CD1c-positive myeloid dendritic cell (primary cell): Measurements from ENCODE around the gene AHI1.
A peak's percentile ranks its signal among the peaks of the same experiment; 100 is the strongest.

ENCODE experiments used
- DNase-seq: peaks from one replicate; pipeline ENCODE4 v3.0.0-alpha.2; 2016; ENCODE audit errors: extremely low spot score

The AHI1 gene

DNA sequence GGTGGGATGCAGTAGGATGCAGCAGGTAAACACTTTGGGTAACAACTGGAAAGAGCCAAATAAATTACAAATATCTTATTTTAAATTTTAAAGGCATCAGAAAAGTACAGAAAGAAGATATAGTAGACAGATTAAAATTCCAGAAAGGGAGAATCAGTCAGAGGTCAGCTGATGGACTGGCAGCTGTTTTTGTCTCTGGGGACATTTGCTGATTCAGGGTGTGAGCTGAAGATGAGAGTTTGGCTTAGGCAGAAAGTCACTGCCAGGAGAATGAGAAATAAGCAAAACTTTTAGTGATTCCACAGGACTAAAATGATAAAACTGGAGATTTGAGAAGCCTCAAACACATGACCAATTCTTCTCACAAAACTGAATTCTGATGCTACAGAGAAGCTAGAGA is 39.5 kb downstream of the AHI1 start:
- no peak for DNase-seq

DNA sequence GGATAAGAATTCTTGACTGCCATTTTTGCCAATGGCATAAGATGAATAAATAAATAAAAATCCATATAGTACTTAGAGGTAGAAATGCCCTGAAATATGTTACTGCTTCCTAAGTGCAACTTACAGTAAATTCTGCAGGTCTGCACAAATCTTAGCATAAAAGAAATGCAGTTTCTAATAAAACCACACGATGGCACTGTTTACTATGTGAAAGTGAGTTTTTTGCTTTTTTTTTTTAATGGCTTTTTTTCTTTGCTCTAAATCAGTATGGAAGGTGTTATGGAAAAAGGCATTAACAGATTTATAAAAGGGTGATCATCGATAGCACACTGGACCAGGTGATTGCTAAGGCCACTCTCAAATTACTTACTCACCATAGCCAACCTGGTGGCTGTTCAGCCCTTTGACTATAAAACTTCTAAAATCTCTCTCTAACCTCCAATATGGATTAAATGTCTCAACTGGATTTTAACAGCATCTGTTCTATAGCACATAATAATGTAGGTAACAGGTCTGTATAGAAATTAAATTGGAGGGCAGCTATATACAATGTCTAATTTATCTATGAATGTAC is 45.8 kb downstream of the AHI1 start:
- DNase-seq: peak; percentile 62

DNA sequence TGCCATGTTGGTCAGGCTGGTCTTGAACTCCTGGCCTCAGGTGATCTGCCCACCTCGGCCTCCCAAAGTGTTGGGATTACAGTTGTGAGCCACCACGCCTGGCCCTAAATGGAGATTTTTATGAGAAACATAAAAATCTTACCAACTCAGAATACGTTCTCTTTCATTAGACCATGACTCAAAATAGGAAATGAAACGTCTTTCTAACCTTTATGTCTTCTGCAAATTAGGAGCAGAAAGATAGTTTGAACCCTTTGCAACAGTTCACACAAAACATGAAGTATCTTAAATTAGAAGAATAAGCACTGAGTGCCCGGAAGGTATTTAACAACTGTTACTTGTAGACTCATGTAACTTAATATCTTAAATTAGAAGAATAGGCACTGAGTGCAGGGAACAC is 48.3 kb downstream of the AHI1 start:
- DNase-seq: peak; percentile 16

GRCh38 chr6:135440087-135440792 is 57.3 kb downstream of the AHI1 start:
- no peak for DNase-seq

DNA sequence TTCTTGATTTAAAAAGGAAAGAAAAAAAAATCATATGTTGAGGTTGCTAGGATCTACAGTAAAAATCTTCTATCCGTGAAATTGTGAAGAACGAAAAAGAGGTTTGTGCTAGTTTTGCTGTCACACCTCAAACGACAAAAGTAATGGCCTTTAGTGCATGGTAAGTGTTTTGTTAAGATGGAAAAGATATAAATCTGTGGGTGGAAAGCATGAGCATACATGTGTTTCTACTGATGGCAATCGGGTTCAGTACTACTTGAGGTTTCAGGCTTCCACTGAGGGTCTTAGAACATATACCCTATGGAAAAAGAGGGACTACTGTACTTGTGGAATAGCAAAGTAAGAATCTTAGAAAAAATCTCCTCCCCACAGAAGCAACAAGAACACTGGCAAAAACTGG is 58.0 kb downstream of the AHI1 start:
- DNase-seq: no peak

DNA sequence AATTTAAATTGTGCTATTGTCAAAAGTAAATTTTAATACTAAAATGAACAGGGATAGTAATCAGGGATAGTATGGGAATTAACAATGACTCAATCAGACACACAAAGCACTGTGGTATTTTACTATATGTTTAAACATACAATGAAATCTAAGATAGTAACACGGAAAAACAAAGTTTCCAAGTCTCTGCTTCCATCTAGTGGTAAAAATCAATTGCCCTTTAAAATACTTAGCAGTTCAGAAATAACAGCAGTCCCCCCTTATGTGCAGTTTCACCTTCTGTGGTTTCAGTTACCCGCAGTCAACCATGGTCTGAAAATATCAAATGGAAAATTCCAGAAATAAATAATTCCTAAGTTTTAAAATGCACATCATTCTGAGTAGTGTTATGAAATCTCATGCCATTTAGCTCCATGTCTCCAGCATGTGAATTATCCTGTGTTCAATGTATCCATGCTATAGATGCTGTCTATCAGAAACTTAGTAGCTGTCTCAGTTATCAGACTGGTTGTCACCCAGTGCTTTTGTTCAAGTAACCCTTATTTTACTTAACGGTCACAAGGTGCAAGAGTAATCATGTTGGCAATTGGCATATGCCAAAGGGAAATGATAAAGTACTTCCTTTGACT is 58.5 kb downstream of the AHI1 start:
- peak; percentile 61 for DNase-seq

DNA sequence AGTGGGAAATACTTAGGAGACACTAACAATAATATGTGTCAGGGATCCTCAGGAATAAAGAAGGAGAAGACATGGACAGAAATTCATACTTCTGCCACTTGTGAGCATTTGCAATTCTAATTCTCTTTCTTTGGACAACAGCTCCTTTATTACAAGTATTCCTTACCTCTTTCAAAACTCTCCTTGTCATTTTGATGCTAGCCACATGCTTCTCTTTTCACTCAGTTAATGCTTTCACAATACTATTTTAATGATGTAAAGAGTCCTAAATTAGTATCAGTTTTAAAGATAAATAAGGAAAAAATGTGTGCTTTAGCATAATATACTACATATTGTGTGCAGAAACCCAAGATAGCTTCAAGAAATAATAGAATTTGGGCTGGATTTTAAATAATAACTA is 62.5 kb downstream of the AHI1 start:
- peak; percentile 17 for DNase-seq

GRCh38 chr6:135434095-135434494 is 63.4 kb downstream of the AHI1 start:
- peak; percentile 73 for DNase-seq

DNA sequence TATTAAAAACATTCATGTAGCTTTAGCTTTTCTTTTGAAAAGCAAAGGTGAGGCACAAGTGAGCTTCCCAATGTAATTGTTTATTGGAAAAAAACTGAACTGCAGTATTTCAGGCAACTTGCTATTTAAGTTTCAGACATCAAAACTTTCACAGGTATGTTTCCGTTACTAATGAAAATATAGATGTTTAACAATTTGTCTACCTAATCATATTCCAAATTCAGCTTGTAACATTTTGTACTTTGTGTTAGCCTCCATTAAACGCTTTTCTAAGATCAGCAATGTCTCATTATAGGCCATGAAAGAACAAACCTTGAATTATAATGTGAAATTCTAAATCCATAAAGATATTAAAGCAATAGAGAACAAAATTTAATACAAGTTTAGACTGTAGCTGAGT is 69.5 kb downstream of the AHI1 start:
- DNase-seq: no peak

DNA sequence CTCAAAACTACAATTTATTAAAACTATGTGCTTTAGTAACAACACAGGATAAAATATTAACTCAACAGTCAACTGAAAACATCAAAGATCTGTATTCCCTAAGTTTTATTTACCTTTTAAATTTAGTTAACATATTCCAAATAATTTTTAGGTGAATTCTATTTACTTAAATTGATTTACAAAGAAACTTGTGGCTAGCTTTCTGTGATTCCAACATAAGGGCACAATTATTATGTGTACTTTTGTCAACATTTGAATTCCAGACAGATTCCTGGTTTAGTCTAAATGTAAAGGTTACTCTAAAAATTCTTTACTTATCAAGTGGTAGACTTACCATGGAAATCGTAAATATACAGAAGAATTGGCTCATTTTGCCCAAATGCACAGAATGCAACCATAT is 70.7 kb downstream of the AHI1 start:
- no peak for DNase-seq

GRCh38 chr6:135424385-135424784 is 73.2 kb downstream of the AHI1 start:
- DNase-seq: no peak

GRCh38 chr6:135423649-135424128 is 73.9 kb downstream of the AHI1 start:
- DNase-seq: peak; percentile 64

GRCh38 chr6:135419162-135419561 is 78.4 kb downstream of the AHI1 start:
- no peak for DNase-seq

- no peak for DNase-seq
Measured at GRCh38 chr6:135418040-135418760, 79.3 kb downstream of the AHI1 start.

DNA sequence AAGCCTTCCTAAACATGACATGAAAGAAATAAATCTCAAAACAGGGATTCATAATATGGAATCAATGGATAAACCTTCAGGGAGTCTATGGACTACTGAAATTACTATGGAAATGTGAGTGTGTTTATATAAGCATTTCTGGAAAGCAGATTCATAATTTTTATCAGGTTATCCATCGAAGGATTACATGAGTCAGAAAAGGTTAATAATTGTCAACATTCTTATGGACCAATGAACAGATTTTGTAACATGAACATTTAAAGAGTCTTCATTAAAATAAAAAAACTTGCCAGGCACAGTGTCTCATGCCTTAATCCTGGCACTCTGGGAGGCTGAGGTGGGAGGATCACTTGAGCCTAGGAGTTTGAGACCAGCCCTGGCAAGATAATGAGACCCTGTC is 84.8 kb downstream of the AHI1 start:
- DNase-seq: no peak

- no peak for DNase-seq
Measured at GRCh38 chr6:135411849-135412248, 85.7 kb downstream of the AHI1 start.

DNA sequence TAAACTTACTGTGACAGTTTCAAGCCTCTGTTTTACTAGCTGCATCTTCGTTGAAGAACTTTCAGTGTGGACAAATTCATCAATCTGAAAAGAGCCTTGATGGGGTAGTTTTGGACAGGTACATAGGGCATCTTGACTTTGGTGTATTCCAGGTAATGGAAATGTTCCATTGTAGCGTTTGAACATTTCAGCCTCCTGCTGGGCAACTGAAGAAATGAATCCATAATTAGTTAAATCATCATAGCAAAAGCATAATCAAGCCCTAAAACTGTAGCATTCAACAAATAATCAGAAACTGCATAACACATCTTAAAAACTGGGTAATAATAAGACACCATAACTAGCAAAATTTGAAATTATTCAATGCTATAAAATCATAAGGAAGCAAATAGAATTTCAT is 86.2 kb downstream of the AHI1 start:
- no peak for DNase-seq

GRCh38 chr6:135410856-135411255 is 86.7 kb downstream of the AHI1 start:
- DNase-seq: no peak

DNA sequence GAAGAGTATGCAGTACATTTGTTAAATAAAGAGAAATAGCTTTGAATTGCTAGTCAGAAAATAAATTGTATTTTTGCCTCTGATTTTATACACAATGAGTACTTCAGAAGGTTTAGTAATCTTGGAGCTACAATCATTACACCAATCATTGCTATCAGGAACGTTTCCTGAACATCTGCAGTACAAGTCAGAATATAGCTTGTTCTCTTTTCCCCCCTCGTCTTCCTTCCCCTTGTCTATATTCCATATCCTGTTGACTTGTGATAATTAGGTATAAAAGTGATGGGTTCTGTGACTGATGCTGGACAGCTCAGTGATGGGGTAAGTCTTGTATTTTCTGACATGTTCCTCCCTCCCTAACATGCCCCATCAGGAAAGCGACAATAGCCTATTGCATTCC is 94.0 kb downstream of the AHI1 start:
- no peak for DNase-seq

GRCh38 chr6:135402311-135402710 is 95.2 kb downstream of the AHI1 start:
- no peak for DNase-seq

DNA sequence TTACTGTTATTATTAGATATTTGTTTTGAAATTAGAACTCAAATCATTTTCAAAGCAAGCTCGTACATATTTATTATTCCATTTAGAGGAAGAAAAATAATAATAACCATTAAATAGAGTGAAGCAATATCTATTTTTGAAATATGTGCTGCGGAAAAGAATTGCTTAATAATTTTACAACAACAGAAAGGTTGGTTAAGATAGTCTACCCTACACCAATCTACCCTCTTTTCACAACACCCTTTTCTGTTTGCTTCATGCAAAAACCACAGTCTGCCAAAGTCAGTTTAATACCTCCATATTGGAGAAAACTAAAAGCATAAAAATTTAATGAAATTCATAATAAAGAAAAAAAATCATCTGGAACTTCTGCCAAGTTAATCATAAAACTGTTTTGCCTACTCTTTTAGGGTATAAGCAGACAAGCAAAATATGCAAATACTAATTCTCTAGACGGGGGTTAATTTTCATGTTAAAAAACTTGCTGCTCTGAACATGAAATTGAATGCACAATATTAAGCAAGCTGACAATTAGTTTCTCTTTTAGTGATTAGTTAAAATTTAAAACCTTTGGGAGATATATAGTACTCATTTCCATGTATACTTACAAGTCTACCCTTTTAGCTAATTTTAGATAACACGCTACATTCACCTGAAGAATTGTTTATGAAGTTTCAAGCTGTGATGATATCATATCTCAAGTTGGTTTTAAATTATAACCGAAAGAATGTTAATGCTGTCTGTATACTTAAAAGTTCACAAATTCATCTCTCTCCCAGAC is 100.2 kb downstream of the AHI1 start:
- DNase-seq: no peak

GRCh38 chr6:135395136-135395535 is 102.4 kb downstream of the AHI1 start:
- no peak for DNase-seq
